Fibroblast of lung (primary cell): ENCODE measurements around the gene UBE2K.

Source experiments
- EZH2 ChIP-seq: IDR thresholded peaks from 2 replicates; pipeline ENCODE4 v1.5.1; 2012; ENCODE audit warnings: low read length, control low read depth, mild to moderate bottlenecking; ENCODE audit errors: missing control alignments
- TF ChIP-seq, protein P1 (sequence below), 2 donors: IDR thresholded peaks in 1 of 2; conservative IDR thresholded peaks in 1 of 2; 1 replicate in 1 of 2; 2 replicates in 1 of 2; pipeline ENCODE4 v1.5.1; 2011 to 2012; ENCODE audit warnings: low read length in 2 of 2, control low read depth in 1 of 2, inconsistent platforms in 1 of 2, low read depth in 1 of 2, mild to moderate bottlenecking in 1 of 2

DNA sequence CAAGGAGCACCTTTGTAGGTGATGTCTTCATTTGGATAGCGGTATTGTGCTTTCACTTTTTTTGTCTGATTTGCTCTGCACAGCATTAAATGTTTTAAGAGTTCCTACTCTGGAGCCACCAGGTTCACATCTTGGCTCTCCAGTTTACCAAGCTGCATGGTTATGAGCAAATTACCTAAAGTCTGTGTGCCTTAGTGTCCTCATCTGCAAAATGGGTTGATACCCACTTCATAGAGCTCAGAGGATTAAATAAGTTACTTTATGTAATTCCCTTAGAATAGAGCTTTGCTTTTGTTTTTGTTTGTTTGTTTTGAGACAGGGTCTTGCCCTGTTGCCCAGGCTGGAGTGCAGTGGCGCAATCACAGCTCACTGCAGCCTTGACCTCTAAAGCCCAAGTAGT lies 58.2 kb downstream of the UBE2K start:
- no peak for TF ChIP-seq EZH2
- TF ChIP-seq, protein P1, sequence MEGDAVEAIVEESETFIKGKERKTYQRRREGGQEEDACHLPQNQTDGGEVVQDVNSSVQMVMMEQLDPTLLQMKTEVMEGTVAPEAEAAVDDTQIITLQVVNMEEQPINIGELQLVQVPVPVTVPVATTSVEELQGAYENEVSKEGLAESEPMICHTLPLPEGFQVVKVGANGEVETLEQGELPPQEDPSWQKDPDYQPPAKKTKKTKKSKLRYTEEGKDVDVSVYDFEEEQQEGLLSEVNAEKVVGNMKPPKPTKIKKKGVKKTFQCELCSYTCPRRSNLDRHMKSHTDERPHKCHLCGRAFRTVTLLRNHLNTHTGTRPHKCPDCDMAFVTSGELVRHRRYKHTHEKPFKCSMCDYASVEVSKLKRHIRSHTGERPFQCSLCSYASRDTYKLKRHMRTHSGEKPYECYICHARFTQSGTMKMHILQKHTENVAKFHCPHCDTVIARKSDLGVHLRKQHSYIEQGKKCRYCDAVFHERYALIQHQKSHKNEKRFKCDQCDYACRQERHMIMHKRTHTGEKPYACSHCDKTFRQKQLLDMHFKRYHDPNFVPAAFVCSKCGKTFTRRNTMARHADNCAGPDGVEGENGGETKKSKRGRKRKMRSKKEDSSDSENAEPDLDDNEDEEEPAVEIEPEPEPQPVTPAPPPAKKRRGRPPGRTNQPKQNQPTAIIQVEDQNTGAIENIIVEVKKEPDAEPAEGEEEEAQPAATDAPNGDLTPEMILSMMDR (conservative IDR thresholded peaks at IDR 0.05 in 1 of 2, IDR thresholded peaks at IDR 0.05 in 1 of 2; ENCODE audit: low read depth in 1 of 2, low read length in 2 of 2), result no peak
